GM10847 (cell line): ENCODE results near the gene PFKFB4.

Experiments
- POLR2A ChIP-seq: IDR thresholded peaks from 2 replicates; pipeline ENCODE4 v1.6.1; 2011; ENCODE audit not compliant: insufficient read length; ENCODE audit errors: extremely low read depth

Gene PFKFB4

GRCh38 chr3:48568476-48568875 lies 11.9 kb upstream of the PFKFB4 start:
- TF ChIP-seq POLR2A: no peak

- TF ChIP-seq POLR2A: no peak
Observed at GRCh38 chr3:48567500-48567899, 10.9 kb upstream of the PFKFB4 start.

- no peak for TF ChIP-seq POLR2A
Observed at GRCh38 chr3:48567090-48567489, 10.5 kb upstream of the PFKFB4 start.

GRCh38 chr3:48566401-48566760 lies 9.8 kb upstream of the PFKFB4 start:
- no peak for TF ChIP-seq POLR2A

GRCh38 chr3:48565591-48566400 lies 9.2 kb upstream of the PFKFB4 start:
- TF ChIP-seq POLR2A: no peak

GRCh38 chr3:48565186-48565585 lies 8.6 kb upstream of the PFKFB4 start:
- no peak for TF ChIP-seq POLR2A

- no peak for TF ChIP-seq POLR2A
Observed at GRCh38 chr3:48564667-48565066, 8.1 kb upstream of the PFKFB4 start.

- no peak for TF ChIP-seq POLR2A
Observed at GRCh38 chr3:48564022-48564421, 7.4 kb upstream of the PFKFB4 start.

- TF ChIP-seq POLR2A: no peak
Observed at GRCh38 chr3:48563382-48563918, 6.8 kb upstream of the PFKFB4 start, which contains the start of gene UCN2. UCN2 (minus strand) TSS chr3:48563781; CDS start chr3:48563124, 657 bp downstream.

GRCh38 chr3:48562367-48563095 lies 5.9 kb upstream of the PFKFB4 start:
- TF ChIP-seq POLR2A: no peak

GRCh38 chr3:48561045-48561736 lies 4.6 kb upstream of the PFKFB4 start:
- no peak for TF ChIP-seq POLR2A

- TF ChIP-seq POLR2A: no peak
Observed at GRCh38 chr3:48560648-48561018, 4.0 kb upstream of the PFKFB4 start.

- no peak for TF ChIP-seq POLR2A
Observed at GRCh38 chr3:48558493-48559134, 2.0 kb upstream of the PFKFB4 start.

- no peak for TF ChIP-seq POLR2A
Observed at GRCh38 chr3:48555949-48556795, 431 bp downstream of the PFKFB4 start.

- no peak for TF ChIP-seq POLR2A
Observed at GRCh38 chr3:48555231-48555948, 1.2 kb downstream of the PFKFB4 start.
